GM23338 (cell line): Measurements from ENCODE around the gene RAB40C. TPM values are rescaled to one million over a fixed set of nuclear protein-coding genes. Genes with fewer than 3 reads are reported as not detected.
A peak's percentile ranks its signal among the peaks of the same experiment; 100 is the strongest.

Experiments used
- ATAC-seq: fragments of 200-7000 bp; cut with Tn5 transposase; 3 replicates; pipeline ENCODE4 v1.9.1; 2020
- DNase-seq: peaks from one replicate; pipeline ENCODE4 v3.0.0-alpha.2; 2015; ENCODE audit warnings: low spot score
- H2AFZ ChIP-seq: fragments of 200-600 bp; sonication (generic); 2 replicates; pipeline ENCODE4 v1.8.0; 2016; ENCODE audit warnings: antibody characterized with exemption, mild to moderate bottlenecking, moderate library complexity
- H3F3A ChIP-seq: fragments of 200-600 bp; sonication (generic); replicated peaks from 2 replicates; pipeline ENCODE4 v1.8.0; 2017; ENCODE audit warnings: antibody characterized with exemption, mixed run types, low read depth
- H3K27ac ChIP-seq: fragments of 200-600 bp; sonication (generic); 2 replicates; pipeline ENCODE4 v1.6.1; 2016; ENCODE audit warnings: low read depth
- H3K27me3 ChIP-seq: fragments of 200-600 bp; sonication (generic); 2 replicates; pipeline ENCODE4 v1.8.0; 2016; ENCODE audit warnings: mild to moderate bottlenecking, mixed run types, moderate library complexity; ENCODE audit not compliant: insufficient read depth
- H3K36me3 ChIP-seq: fragments of 200-600 bp; sonication (generic); 2 replicates; pipeline ENCODE4 v1.8.0; 2016; ENCODE audit warnings: mild to moderate bottlenecking; ENCODE audit not compliant: insufficient read depth
- H3K4me1 ChIP-seq: fragments of 200-600 bp; sonication (generic); 2 replicates; pipeline ENCODE4 v1.8.0; 2016; ENCODE audit warnings: mild to moderate bottlenecking, moderate library complexity; ENCODE audit not compliant: insufficient read depth
- H3K4me2 ChIP-seq: fragments of 200-600 bp; sonication (generic); 2 replicates; pipeline ENCODE4 v1.7.1; 2017; ENCODE audit warnings: mixed run types
- H3K4me3 ChIP-seq: fragments of 200-600 bp; sonication (generic); 2 replicates; pipeline ENCODE4 v1.6.1; 2016; ENCODE audit warnings: mixed run types
- H3K79me2 ChIP-seq: fragments of 200-600 bp; sonication (generic); replicated peaks from 2 replicates; pipeline ENCODE4 v1.8.0; 2017; ENCODE audit warnings: mild to moderate bottlenecking; ENCODE audit not compliant: insufficient read depth
- H3K9me2 ChIP-seq: fragments of 200-600 bp; sonication (generic); 2 replicates; pipeline ENCODE4 v1.8.0; 2017; ENCODE audit not compliant: insufficient read depth
- H4K20me1 ChIP-seq: fragments of 200-600 bp; sonication (generic); replicated peaks from 2 replicates; pipeline ENCODE4 v1.8.0; 2017; ENCODE audit warnings: mild to moderate bottlenecking; ENCODE audit not compliant: insufficient read depth
- H3K27ac Mint-ChIP-seq: 2 replicates; pipeline ENCODE4 v1.8.0; 2020; ENCODE audit warnings: inconsistent platforms, mild to moderate bottlenecking, moderate library complexity, mixed read lengths
- H3K27me3 Mint-ChIP-seq: 3 replicates; pipeline ENCODE4 v1.8.0; 2022; ENCODE audit warnings: low read depth, mild to moderate bottlenecking, moderate library complexity, mixed read lengths, inconsistent platforms; ENCODE audit not compliant: insufficient read depth, poor library complexity
- H3K36me3 Mint-ChIP-seq: 3 replicates; pipeline ENCODE4 v1.8.0; 2021; ENCODE audit warnings: low read depth, mild to moderate bottlenecking, inconsistent platforms, moderate library complexity, mixed read lengths
- H3K4me1 Mint-ChIP-seq: 3 replicates; pipeline ENCODE4 v1.8.0; 2020; ENCODE audit warnings: mild to moderate bottlenecking, inconsistent platforms, mixed read lengths
- H3K4me3 Mint-ChIP-seq: 3 replicates; pipeline ENCODE4 v1.8.0; 2021; ENCODE audit warnings: moderate library complexity, mild to moderate bottlenecking, inconsistent platforms, mixed read lengths
- H3K9me3 Mint-ChIP-seq: 3 replicates; pipeline ENCODE4 v1.8.0; 2020; ENCODE audit warnings: moderate library complexity, mild to moderate bottlenecking, inconsistent platforms, mixed read lengths
- CREB1 ChIP-seq: fragments of 250-450 bp; sonication (Bioruptor Pico); IDR thresholded peaks from 2 replicates; pipeline ENCODE4 v1.5.0; 2020; ENCODE audit warnings: low read depth, mild to moderate bottlenecking, moderate library complexity
- EZH2phosphoT487 ChIP-seq: fragments of 200-600 bp; sonication (generic); IDR thresholded peaks from one replicate; pipeline ENCODE4 v1.8.1; 2018; ENCODE audit warnings: antibody characterized with exemption; ENCODE audit not compliant: unreplicated experiment
- JUNB ChIP-seq: IDR thresholded peaks from one replicate; pipeline ENCODE4 v1.6.1; 2016; ENCODE audit warnings: antibody characterized with exemption; ENCODE audit not compliant: unreplicated experiment
- NANOG ChIP-seq: IDR thresholded peaks from 2 replicates; pipeline ENCODE4 v1.6.1; 2016; ENCODE audit warnings: antibody characterized with exemption, borderline replicate concordance
- STAT1 ChIP-seq: IDR thresholded peaks from one replicate; pipeline ENCODE4 v1.6.1; 2016; ENCODE audit warnings: antibody characterized with exemption; ENCODE audit not compliant: unreplicated experiment
- ZNF114 ChIP-seq: fragments of 250-450 bp; sonication (Bioruptor Pico); IDR thresholded peaks from 2 replicates; pipeline ENCODE4 v1.5.0; 2020; ENCODE audit warnings: mild to moderate bottlenecking, moderate library complexity
- polyA plus RNA-seq: library from polyadenylated mRNA; unstranded; fragments of >200 nt; fragmentation: Nextera tagmentation; extraction: Ambion mirVana; gene quantifications from 2 replicates; pipeline ENCODE4 v1.2.1, GENCODE V29; 2016
- total RNA-seq: library from RNA; depleted of rRNA; stranded (reverse); fragments of >200 nt; shearing (Covaris generic); gene quantifications from 2 replicates; pipeline ENCODE4 v1.2.3, GENCODE V29; 2014
- TF ChIP-seq, protein P1 (sequence below): fragments of 250-450 bp; sonication (Bioruptor Pico); IDR thresholded peaks from 2 replicates; pipeline ENCODE4 v1.5.0; 2020; ENCODE audit warnings: mild to moderate bottlenecking, moderate library complexity
- TF ChIP-seq, protein P2 (sequence below), 2 experiments: fragments of 200-600 bp in 1 of 2; sonication (generic) in 1 of 2; conservative IDR thresholded peaks; 2 replicates each; pipeline versions ENCODE4 v1.5.1 to v1.6.1; 2016 to 2017; ENCODE audit warnings: antibody characterized with exemption in 2 of 2, low read depth in 2 of 2, mild to moderate bottlenecking in 2 of 2, moderate library complexity in 1 of 2

The RAB40C gene
- total and polyA plus RNA-seq, 2 experiments from 2014 or later, result 11.2 to 24.6 TPM

DNA sequence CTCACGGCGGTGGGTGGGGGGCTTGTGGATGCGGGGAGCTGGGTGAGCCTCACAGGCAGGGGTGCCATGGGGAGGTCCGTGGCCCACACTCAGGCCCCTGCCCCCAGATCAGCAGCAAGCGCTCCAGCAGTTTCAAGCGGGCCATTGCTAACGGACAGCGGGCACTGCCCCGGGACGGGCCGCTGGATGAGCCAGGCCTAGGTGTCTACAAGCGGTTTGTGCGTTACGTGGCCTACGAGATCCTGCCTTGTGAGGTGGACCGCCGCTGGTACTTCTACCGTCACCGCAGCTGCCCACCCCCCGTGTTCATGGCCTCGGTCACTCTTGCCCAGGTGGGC lies 86.7 kb downstream of the RAB40C start:
- Mint-ChIP-seq H3K4me3 (peak overlapping the region; percentile 36; the same call in 2 of the 3 replicates), H3K9me3 (no peaks in the 10 kb centered on the region; the same call in 2 of the 3 replicates), H3K36me3 (peaks cover 13% of the 10 kb centered on the region), H3K4me1 (peaks cover 23% of the 10 kb centered on the region), H3K27me3 (peaks cover 15% of the 10 kb centered on the region), H3K27ac (no peak overlapping the region; the same call in 1 of the 2 replicates)
- H3K79me2 ChIP-seq, result peaks cover 9% of the 10 kb centered on the region; the same call in 1 of the 2 replicates
- H3K4me1 ChIP-seq, result peaks cover 11% of the 10 kb centered on the region; the same call in 1 of the 2 replicates
- H3K27me3 ChIP-seq, result no peaks in the 10 kb centered on the region
- no peaks in the 10 kb centered on the region for H3K36me3 ChIP-seq
- DNase-seq (no peak), ATAC-seq (no peak)
- H3K9me2 ChIP-seq, result no peaks in the 10 kb centered on the region
- H2AFZ ChIP-seq, result no peak overlapping the region
- peaks cover 23% of the 10 kb centered on the region for H3F3A ChIP-seq
- TF ChIP-seq, protein P1, sequence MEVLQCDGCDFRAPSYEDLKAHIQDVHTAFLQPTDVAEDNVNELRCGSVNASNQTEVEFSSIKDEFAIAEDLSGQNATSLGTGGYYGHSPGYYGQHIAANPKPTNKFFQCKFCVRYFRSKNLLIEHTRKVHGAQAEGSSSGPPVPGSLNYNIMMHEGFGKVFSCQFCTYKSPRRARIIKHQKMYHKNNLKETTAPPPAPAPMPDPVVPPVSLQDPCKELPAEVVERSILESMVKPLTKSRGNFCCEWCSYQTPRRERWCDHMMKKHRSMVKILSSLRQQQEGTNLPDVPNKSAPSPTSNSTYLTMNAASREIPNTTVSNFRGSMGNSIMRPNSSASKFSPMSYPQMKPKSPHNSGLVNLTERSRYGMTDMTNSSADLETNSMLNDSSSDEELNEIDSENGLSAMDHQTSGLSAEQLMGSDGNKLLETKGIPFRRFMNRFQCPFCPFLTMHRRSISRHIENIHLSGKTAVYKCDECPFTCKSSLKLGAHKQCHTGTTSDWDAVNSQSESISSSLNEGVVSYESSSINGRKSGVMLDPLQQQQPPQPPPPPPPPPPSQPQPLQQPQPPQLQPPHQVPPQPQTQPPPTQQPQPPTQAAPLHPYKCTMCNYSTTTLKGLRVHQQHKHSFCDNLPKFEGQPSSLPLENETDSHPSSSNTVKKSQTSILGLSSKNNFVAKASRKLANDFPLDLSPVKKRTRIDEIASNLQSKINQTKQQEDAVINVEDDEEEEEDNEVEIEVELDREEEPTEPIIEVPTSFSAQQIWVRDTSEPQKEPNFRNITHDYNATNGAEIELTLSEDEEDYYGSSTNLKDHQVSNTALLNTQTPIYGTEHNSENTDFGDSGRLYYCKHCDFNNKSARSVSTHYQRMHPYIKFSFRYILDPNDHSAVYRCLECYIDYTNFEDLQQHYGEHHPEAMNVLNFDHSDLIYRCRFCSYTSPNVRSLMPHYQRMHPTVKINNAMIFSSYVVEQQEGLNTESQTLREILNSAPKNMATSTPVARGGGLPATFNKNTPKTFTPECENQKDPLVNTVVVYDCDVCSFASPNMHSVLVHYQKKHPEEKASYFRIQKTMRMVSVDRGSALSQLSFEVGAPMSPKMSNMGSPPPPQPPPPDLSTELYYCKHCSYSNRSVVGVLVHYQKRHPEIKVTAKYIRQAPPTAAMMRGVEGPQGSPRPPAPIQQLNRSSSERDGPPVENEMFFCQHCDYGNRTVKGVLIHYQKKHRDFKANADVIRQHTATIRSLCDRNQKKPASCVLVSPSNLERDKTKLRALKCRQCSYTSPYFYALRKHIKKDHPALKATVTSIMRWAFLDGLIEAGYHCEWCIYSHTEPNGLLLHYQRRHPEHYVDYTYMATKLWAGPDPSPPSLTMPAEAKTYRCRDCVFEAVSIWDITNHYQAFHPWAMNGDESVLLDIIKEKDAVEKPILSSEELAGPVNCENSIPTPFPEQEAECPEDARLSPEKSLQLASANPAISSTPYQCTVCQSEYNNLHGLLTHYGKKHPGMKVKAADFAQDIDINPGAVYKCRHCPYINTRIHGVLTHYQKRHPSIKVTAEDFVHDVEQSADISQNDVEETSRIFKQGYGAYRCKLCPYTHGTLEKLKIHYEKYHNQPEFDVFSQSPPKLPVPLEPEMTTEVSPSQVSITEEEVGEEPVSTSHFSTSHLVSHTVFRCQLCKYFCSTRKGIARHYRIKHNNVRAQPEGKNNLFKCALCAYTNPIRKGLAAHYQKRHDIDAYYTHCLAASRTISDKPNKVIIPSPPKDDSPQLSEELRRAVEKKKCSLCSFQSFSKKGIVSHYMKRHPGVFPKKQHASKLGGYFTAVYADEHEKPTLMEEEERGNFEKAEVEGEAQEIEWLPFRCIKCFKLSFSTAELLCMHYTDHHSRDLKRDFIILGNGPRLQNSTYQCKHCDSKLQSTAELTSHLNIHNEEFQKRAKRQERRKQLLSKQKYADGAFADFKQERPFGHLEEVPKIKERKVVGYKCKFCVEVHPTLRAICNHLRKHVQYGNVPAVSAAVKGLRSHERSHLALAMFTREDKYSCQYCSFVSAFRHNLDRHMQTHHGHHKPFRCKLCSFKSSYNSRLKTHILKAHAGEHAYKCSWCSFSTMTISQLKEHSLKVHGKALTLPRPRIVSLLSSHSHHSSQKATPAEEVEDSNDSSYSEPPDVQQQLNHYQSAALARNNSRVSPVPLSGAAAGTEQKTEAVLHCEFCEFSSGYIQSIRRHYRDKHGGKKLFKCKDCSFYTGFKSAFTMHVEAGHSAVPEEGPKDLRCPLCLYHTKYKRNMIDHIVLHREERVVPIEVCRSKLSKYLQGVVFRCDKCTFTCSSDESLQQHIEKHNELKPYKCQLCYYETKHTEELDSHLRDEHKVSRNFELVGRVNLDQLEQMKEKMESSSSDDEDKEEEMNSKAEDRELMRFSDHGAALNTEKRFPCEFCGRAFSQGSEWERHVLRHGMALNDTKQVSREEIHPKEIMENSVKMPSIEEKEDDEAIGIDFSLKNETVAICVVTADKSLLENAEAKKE (CRISPR knock-in tag), result no peak
- TF ChIP-seq NANOG, result no peak
- no peak for TF ChIP-seq ZNF114 (CRISPR knock-in tag)
- TF ChIP-seq CREB1, result no peak
- TF ChIP-seq, protein P2, sequence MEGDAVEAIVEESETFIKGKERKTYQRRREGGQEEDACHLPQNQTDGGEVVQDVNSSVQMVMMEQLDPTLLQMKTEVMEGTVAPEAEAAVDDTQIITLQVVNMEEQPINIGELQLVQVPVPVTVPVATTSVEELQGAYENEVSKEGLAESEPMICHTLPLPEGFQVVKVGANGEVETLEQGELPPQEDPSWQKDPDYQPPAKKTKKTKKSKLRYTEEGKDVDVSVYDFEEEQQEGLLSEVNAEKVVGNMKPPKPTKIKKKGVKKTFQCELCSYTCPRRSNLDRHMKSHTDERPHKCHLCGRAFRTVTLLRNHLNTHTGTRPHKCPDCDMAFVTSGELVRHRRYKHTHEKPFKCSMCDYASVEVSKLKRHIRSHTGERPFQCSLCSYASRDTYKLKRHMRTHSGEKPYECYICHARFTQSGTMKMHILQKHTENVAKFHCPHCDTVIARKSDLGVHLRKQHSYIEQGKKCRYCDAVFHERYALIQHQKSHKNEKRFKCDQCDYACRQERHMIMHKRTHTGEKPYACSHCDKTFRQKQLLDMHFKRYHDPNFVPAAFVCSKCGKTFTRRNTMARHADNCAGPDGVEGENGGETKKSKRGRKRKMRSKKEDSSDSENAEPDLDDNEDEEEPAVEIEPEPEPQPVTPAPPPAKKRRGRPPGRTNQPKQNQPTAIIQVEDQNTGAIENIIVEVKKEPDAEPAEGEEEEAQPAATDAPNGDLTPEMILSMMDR (conservative IDR thresholded peaks at IDR 0.05; ENCODE audit: low read depth in 2 of 2), result no peak
- TF ChIP-seq JUNB, result no peak
- TF ChIP-seq EZH2phosphoT487, result no peak
- no peak for TF ChIP-seq STAT1
- H4K20me1 ChIP-seq, result peaks cover 8% of the 10 kb centered on the region
- H3K27ac ChIP-seq, result no peak overlapping the region
- no peak overlapping the region; the same call in 1 of the 2 replicates for H3K4me3 ChIP-seq
- peak overlapping the region; percentile 74; the same call in 1 of the 2 replicates for H3K4me2 ChIP-seq
